Activated T-helper 1 cell treated with Interleukin-2 at 50 U/mL for 16 hours (primary cell): ENCODE results near the gene SGO2.
"Not testable (repeated sequence)": the region's sequence is repeated elsewhere in the genome, so short reads cannot be mapped to it uniquely, and the experiment has no call there.

Source experiments
- DNase-seq: peaks from one replicate; pipeline ENCODE4 v3.0.0-alpha.2; 2020; ENCODE audit warnings: low read depth

Gene SGO2

GRCh38 chr2:200515155-200515554 is 10.9 kb upstream of the SGO2 start:
- DNase-seq: no peak

- no peak for DNase-seq
Measured at GRCh38 chr2:200523158-200523557, 2.8 kb upstream of the SGO2 start.

GRCh38 chr2:200523604-200524003 is 2.4 kb upstream of the SGO2 start:
- no peak for DNase-seq

- no peak for DNase-seq
Measured at GRCh38 chr2:200525066-200525465, 941 bp upstream of the SGO2 start.

- no peak for DNase-seq
Measured at GRCh38 chr2:200525551-200525881, 491 bp upstream of the SGO2 start.

GRCh38 chr2:200528228-200528627 is 2.2 kb downstream of the SGO2 start:
- no peak for DNase-seq

- DNase-seq: no peak
Measured at GRCh38 chr2:200533754-200534153, 7.7 kb downstream of the SGO2 start.

- no peak for DNase-seq
Measured at GRCh38 chr2:200534572-200534971, 8.6 kb downstream of the SGO2 start.

GRCh38 chr2:200538139-200538538 is 12.1 kb downstream of the SGO2 start:
- no peak for DNase-seq

- DNase-seq: no peak
Measured at GRCh38 chr2:200540793-200541192, 14.8 kb downstream of the SGO2 start.

- DNase-seq: not testable (repeated sequence)
Measured at GRCh38 chr2:200566596-200566995, 40.6 kb downstream of the SGO2 start.

- DNase-seq: no peak
Measured at GRCh38 chr2:200567932-200568331, 41.9 kb downstream of the SGO2 start.

- DNase-seq: no peak
Measured at GRCh38 chr2:200575957-200576356, 50.0 kb downstream of the SGO2 start.

GRCh38 chr2:200577027-200577426 is 51.0 kb downstream of the SGO2 start:
- no peak for DNase-seq

GRCh38 chr2:200578778-200579177 is 52.8 kb downstream of the SGO2 start:
- no peak for DNase-seq

- no peak for DNase-seq
Measured at GRCh38 chr2:200584639-200585038, 58.6 kb downstream of the SGO2 start.

- no peak for DNase-seq
Measured at GRCh38 chr2:200585340-200585729, 59.3 kb downstream of the SGO2 start.

GRCh38 chr2:200585730-200586643 is 60.0 kb downstream of the SGO2 start, which contains the start of gene AOX1:
AOX1 (plus strand) TSS chr2:200586014; CDS start chr2:200586109, 95 bp downstream.
- DNase-seq: peak; percentile 2

GRCh38 chr2:200586644-200586975 is 60.6 kb downstream of the SGO2 start:
- DNase-seq: no peak

- DNase-seq: no peak
Measured at GRCh38 chr2:200587007-200587616, 61.1 kb downstream of the SGO2 start.

GRCh38 chr2:200588076-200588678 is 62.2 kb downstream of the SGO2 start:
- DNase-seq: no peak

- no peak for DNase-seq
Measured at GRCh38 chr2:200590090-200590489, 64.1 kb downstream of the SGO2 start.

GRCh38 chr2:200591308-200591707 is 65.3 kb downstream of the SGO2 start:
- no peak for DNase-seq
